ENCODE measurements around the gene WEE1. TPM values are rescaled to one million over a fixed set of nuclear protein-coding genes. Genes with fewer than 3 reads are reported as not detected.

WEE1 gene
- total RNA-seq, 2 experiments from 2014 or later, result 45.2 to 49.2 TPM

DNA sequence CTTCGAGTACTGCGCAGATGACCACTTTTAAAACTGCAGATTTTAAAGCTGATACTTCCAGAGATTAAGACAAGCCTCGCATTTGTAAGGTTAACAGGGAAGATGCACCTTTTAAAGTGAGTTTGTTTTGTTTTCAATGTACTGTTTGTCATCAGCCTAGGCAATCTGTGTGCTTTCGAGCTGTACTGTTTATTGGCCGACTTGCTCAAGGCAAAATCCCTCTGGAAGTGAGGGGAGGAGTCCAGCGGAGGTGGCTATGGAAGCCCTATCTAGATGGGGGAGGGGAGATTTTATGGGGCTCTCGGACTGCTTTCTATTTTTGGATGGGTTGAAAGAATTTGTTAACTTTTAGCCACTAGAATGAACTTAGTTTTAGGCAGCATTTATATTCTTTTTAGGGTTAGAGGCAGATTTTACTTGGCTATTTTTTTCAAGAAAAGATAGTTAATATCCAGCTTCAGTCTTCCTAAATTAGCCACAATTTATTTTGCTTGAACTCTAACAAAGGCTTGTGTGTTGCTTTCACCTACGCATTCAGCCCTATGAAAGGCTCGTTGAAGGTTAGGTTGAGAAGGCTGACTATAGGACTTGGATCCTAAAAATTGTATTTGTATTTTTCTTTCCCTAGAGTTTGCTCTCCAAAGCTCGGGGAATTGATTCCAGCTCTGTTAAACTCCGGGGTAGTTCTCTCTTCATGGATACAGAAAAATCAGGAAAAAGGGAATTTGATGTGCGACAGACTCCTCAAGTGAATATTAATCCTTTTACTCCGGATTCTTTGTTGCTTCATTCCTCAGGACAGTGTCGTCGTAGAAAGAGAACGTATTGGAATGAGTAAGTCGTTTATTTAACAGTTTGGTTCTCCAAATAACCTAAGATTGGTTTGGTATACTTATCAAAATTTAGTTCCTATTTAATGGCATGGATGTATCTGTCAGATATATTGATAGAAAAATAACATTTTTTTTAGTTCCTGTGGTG, 2.1 kb downstream of the WEE1 start:
- H3K36me3 Mint-ChIP-seq (ENCODE audit: low read depth), result peaks cover 52% of the 10 kb centered on the region
- intact Hi-C loops (cut with micrococcal nuclease), result no loop called here
- TF ChIP-seq, protein P1, sequence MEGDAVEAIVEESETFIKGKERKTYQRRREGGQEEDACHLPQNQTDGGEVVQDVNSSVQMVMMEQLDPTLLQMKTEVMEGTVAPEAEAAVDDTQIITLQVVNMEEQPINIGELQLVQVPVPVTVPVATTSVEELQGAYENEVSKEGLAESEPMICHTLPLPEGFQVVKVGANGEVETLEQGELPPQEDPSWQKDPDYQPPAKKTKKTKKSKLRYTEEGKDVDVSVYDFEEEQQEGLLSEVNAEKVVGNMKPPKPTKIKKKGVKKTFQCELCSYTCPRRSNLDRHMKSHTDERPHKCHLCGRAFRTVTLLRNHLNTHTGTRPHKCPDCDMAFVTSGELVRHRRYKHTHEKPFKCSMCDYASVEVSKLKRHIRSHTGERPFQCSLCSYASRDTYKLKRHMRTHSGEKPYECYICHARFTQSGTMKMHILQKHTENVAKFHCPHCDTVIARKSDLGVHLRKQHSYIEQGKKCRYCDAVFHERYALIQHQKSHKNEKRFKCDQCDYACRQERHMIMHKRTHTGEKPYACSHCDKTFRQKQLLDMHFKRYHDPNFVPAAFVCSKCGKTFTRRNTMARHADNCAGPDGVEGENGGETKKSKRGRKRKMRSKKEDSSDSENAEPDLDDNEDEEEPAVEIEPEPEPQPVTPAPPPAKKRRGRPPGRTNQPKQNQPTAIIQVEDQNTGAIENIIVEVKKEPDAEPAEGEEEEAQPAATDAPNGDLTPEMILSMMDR (IDR thresholded peaks at IDR 0.05), result no peak
- H3K27ac Mint-ChIP-seq, result peak overlapping the region; percentile 81
- ATAC-seq (no peak), DNase-seq (no peak)
- H3K4me3 Mint-ChIP-seq, result peak overlapping the region; percentile 83
- H3K9me3 Mint-ChIP-seq, result no peaks in the 10 kb centered on the region
- peaks cover 5% of the 10 kb centered on the region for H3K27me3 Mint-ChIP-seq
- ChIA-PET POLR2A (interaction anchor here (0.6 to 4.7 kb wide), 8 partner anchors 9 to 77 kb away, joined by 3 to 31 read pairs (median 6); no protein-coding TSS in a partner anchor), CTCF (interaction anchor here (0.7 to 3.8 kb wide), 7 partner anchors 11 to 41 kb away, joined by 3 to 32 read pairs (median 4); no protein-coding TSS in a partner anchor)
- H3K4me1 Mint-ChIP-seq (ENCODE audit: low read depth), result peaks cover 21% of the 10 kb centered on the region

- Mint-ChIP-seq H3K27me3 (peaks cover 1% of the 10 kb centered on the region), H3K36me3 (ENCODE audit: low read depth) (peaks cover 65% of the 10 kb centered on the region), H3K27ac (no peak overlapping the region), H3K4me1 (ENCODE audit: low read depth) (peaks cover 21% of the 10 kb centered on the region), H3K4me3 (peak overlapping the region; percentile 83), H3K9me3 (no peaks in the 10 kb centered on the region)
- TF ChIP-seq, protein P1 (IDR thresholded peaks at IDR 0.05), result no peak
- CTCF ChIA-PET, result interaction anchor here (0.7 to 3.8 kb wide), 9 partner anchors 10 to 69 kb away, joined by 3 to 32 read pairs (median 4); no protein-coding TSS in a partner anchor
- POLR2A ChIA-PET, result interaction anchor here (0.9 to 4.7 kb wide), 8 partner anchors 11 to 116 kb away, joined by 3 to 31 read pairs (median 6); partner anchors contain the start of gene ZNF143
- intact Hi-C loops (cut with micrococcal nuclease), result no loop called here
- ATAC-seq (no peak), DNase-seq (no peak)
Measured at GRCh38 chr11:9576701-9577381, 3.4 kb downstream of the WEE1 start.

DNA sequence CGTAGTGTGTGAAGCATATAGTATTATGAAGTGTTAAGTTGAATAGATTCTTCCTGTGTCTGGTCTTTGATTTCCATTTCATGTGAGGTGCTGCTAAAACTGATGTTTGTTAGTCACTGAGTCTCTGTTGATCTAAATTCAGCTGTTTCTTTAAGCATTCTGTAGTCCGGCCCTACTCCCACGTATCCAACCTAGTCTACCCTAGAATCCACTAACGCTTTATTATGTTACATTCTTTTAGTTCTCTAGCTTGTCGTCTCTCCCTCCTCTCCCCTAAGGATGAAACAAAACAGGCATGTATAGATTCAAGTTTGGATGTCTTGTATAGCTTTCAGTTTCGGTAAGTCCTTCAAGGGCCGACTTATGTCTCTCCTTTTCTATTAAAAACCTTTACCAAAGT, 4.1 kb downstream of the WEE1 start:
- Mint-ChIP-seq H3K9me3 (no peaks in the 10 kb centered on the region), H3K27me3 (peaks cover 1% of the 10 kb centered on the region), H3K36me3 (ENCODE audit: low read depth) (peaks cover 72% of the 10 kb centered on the region), H3K4me3 (peak overlapping the region; percentile 48), H3K27ac (peak overlapping the region; percentile 32), H3K4me1 (ENCODE audit: low read depth) (peaks cover 21% of the 10 kb centered on the region)
- DNase-seq, result no peak
- ATAC-seq, result no peak
- ChIA-PET POLR2A (interaction anchor here (0.9 to 4.7 kb wide), 7 partner anchors 13 to 116 kb away, joined by 3 to 31 read pairs (median 4); partner anchors contain the start of gene ZNF143), CTCF (interaction anchor here (0.8 to 3.8 kb wide), 5 partner anchors 10 to 70 kb away, joined by 3 to 32 read pairs (median 3); no protein-coding TSS in a partner anchor)
- TF ChIP-seq, protein P1 (IDR thresholded peaks at IDR 0.05), result no peak
- intact Hi-C loops (cut with micrococcal nuclease), result no loop called here

DNA sequence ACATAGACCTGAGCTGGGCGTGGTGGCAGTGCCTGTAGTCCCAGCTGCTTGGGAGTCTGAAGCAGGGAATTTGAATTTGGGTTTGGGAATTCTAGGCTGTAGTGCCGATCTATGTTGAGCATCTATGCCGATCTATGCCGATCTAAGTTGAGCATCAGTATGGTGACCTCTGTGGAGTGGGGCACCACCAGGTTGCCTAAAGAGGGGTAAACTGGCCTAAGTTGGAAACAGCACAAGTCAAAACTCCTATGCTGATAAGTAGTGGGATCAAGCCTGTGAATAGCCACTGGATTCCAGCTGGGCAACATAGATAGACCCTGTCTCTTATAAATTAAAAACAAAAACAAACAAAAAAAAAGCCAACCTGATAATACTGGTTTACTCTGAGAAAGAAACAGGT, 7.4 kb downstream of the WEE1 start:
- ChIA-PET CTCF (interaction anchor here (1.3 kb wide), 1 partner anchor 46 kb away, joined by 4 read pairs; no protein-coding TSS in a partner anchor), POLR2A (no interaction called here)
- Mint-ChIP-seq H3K4me1 (ENCODE audit: low read depth) (peaks cover 21% of the 10 kb centered on the region), H3K27me3 (no peaks in the 10 kb centered on the region), H3K27ac (no peak overlapping the region), H3K4me3 (no peak overlapping the region), H3K9me3 (no peaks in the 10 kb centered on the region), H3K36me3 (ENCODE audit: low read depth) (peaks cover 76% of the 10 kb centered on the region)
- DNase-seq (no peak), ATAC-seq (no peak)
- intact Hi-C loops (cut with micrococcal nuclease), result no loop called here
- TF ChIP-seq, protein P1 (IDR thresholded peaks at IDR 0.05), result no peak

All from activated CD8-positive, alpha-beta T cell treated with anti-CD3 and anti-CD28 coated beads for 36 hours (primary cell).